GM23338 (cell line): Measurements from ENCODE around the gene RIOK2.

Experiments
- CREB1 ChIP-seq: fragments of 250-450 bp; sonication (Bioruptor Pico); IDR thresholded peaks from 2 replicates; pipeline ENCODE4 v1.5.0; 2020; ENCODE audit warnings: low read depth, mild to moderate bottlenecking, moderate library complexity
- EZH2 ChIP-seq: fragments of 200-600 bp; sonication (generic); IDR thresholded peaks from one replicate; pipeline ENCODE4 v1.8.0; 2017; ENCODE audit warnings: antibody characterized with exemption, mild to moderate bottlenecking, low read depth; ENCODE audit not compliant: unreplicated experiment
- EZH2phosphoT487 ChIP-seq: fragments of 200-600 bp; sonication (generic); IDR thresholded peaks from one replicate; pipeline ENCODE4 v1.8.1; 2018; ENCODE audit warnings: antibody characterized with exemption; ENCODE audit not compliant: unreplicated experiment
- JUNB ChIP-seq: IDR thresholded peaks from one replicate; pipeline ENCODE4 v1.6.1; 2016; ENCODE audit warnings: antibody characterized with exemption; ENCODE audit not compliant: unreplicated experiment
- NANOG ChIP-seq: IDR thresholded peaks from 2 replicates; pipeline ENCODE4 v1.6.1; 2016; ENCODE audit warnings: antibody characterized with exemption, borderline replicate concordance
- POLR2AphosphoS5 ChIP-seq: IDR thresholded peaks from 2 replicates; pipeline ENCODE4 v1.6.1; 2016; ENCODE audit warnings: antibody characterized with exemption, low read depth
- STAT1 ChIP-seq: IDR thresholded peaks from one replicate; pipeline ENCODE4 v1.6.1; 2016; ENCODE audit warnings: antibody characterized with exemption; ENCODE audit not compliant: unreplicated experiment
- ZNF114 ChIP-seq: fragments of 250-450 bp; sonication (Bioruptor Pico); IDR thresholded peaks from 2 replicates; pipeline ENCODE4 v1.5.0; 2020; ENCODE audit warnings: mild to moderate bottlenecking, moderate library complexity
- ZNF331 ChIP-seq: fragments of 250-450 bp; sonication (Bioruptor Pico); IDR thresholded peaks from 2 replicates; pipeline ENCODE4 v1.5.0; 2020; ENCODE audit warnings: low read depth, mild to moderate bottlenecking, moderate library complexity
- TF ChIP-seq, protein P1 (sequence below), 2 experiments: fragments of 200-600 bp in 1 of 2; sonication (generic) in 1 of 2; conservative IDR thresholded peaks; 2 replicates each; pipeline versions ENCODE4 v1.5.1 to v1.6.1; 2016 to 2017; ENCODE audit warnings: antibody characterized with exemption in 2 of 2, low read depth in 2 of 2, mild to moderate bottlenecking in 2 of 2, moderate library complexity in 1 of 2
- TF ChIP-seq, protein P2 (sequence below): IDR thresholded peaks from one replicate; pipeline ENCODE4 v1.6.1; 2018; ENCODE audit warnings: antibody characterized with exemption; ENCODE audit not compliant: unreplicated experiment

DNA sequence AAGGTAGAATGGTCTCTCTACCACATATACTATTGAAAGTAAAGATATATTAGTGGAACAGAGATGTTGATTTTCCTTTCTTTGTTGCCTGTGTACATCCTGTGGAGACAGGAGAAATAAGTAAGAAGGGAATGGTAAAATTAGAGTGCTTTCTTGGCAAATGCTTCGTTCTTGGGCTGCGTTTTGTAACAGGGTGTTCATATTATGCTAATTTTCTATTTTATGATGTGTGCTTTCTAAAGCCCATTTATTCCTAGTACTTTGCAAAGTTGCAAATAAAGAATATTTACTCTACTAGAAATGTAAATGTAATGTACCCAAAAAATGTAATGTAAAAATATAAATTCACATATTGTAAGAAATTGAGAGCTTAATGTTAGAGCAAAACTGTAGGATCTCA, 40.5 kb upstream of the RIOK2 start:
- TF ChIP-seq, protein P1, sequence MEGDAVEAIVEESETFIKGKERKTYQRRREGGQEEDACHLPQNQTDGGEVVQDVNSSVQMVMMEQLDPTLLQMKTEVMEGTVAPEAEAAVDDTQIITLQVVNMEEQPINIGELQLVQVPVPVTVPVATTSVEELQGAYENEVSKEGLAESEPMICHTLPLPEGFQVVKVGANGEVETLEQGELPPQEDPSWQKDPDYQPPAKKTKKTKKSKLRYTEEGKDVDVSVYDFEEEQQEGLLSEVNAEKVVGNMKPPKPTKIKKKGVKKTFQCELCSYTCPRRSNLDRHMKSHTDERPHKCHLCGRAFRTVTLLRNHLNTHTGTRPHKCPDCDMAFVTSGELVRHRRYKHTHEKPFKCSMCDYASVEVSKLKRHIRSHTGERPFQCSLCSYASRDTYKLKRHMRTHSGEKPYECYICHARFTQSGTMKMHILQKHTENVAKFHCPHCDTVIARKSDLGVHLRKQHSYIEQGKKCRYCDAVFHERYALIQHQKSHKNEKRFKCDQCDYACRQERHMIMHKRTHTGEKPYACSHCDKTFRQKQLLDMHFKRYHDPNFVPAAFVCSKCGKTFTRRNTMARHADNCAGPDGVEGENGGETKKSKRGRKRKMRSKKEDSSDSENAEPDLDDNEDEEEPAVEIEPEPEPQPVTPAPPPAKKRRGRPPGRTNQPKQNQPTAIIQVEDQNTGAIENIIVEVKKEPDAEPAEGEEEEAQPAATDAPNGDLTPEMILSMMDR (conservative IDR thresholded peaks at IDR 0.05; ENCODE audit: low read depth in 2 of 2), result no peak
- TF ChIP-seq, protein P2, sequence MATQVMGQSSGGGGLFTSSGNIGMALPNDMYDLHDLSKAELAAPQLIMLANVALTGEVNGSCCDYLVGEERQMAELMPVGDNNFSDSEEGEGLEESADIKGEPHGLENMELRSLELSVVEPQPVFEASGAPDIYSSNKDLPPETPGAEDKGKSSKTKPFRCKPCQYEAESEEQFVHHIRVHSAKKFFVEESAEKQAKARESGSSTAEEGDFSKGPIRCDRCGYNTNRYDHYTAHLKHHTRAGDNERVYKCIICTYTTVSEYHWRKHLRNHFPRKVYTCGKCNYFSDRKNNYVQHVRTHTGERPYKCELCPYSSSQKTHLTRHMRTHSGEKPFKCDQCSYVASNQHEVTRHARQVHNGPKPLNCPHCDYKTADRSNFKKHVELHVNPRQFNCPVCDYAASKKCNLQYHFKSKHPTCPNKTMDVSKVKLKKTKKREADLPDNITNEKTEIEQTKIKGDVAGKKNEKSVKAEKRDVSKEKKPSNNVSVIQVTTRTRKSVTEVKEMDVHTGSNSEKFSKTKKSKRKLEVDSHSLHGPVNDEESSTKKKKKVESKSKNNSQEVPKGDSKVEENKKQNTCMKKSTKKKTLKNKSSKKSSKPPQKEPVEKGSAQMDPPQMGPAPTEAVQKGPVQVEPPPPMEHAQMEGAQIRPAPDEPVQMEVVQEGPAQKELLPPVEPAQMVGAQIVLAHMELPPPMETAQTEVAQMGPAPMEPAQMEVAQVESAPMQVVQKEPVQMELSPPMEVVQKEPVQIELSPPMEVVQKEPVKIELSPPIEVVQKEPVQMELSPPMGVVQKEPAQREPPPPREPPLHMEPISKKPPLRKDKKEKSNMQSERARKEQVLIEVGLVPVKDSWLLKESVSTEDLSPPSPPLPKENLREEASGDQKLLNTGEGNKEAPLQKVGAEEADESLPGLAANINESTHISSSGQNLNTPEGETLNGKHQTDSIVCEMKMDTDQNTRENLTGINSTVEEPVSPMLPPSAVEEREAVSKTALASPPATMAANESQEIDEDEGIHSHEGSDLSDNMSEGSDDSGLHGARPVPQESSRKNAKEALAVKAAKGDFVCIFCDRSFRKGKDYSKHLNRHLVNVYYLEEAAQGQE, result no peak
- TF ChIP-seq EZH2phosphoT487, result no peak
- TF ChIP-seq POLR2AphosphoS5, result no peak
- TF ChIP-seq EZH2, result no peak
- TF ChIP-seq ZNF331, result no peak
- no peak for TF ChIP-seq ZNF114
- TF ChIP-seq STAT1, result no peak
- no peak for TF ChIP-seq CREB1 (CRISPR knock-in tag)
- TF ChIP-seq NANOG, result no peak
- no peak for TF ChIP-seq JUNB
